GM18519 (cell line): ENCODE data around the gene LMNTD2.
"Not testable (repeated sequence)": the region's sequence is repeated elsewhere in the genome, so short reads cannot be mapped to it uniquely, and the experiment has no call there.

ENCODE experiments used
- ATAC-seq: cut with Tn5 transposase; IDR thresholded peaks from one replicate; pipeline ENCODE4 v1.9.1; 2021; ENCODE audit warnings: mild to moderate bottlenecking, moderate library complexity; ENCODE audit not compliant: unreplicated experiment, low FRiP score

Gene LMNTD2

GRCh38 chr11:516918-517685, 43.4 kb downstream of the LMNTD2 start:
- not testable (repeated sequence) for ATAC-seq

- ATAC-seq = no peak
These were observed 44.1 kb downstream of the LMNTD2 start for GRCh38 chr11:516400-516799.

- ATAC-seq = no peak
These were observed 45.4 kb downstream of the LMNTD2 start for GRCh38 chr11:515131-515530.

GRCh38 chr11:514606-515005, 45.9 kb downstream of the LMNTD2 start:
- no peak for ATAC-seq

GRCh38 chr11:512761-513595, 47.6 kb downstream of the LMNTD2 start:
- no peak for ATAC-seq

GRCh38 chr11:508956-509355, 51.6 kb downstream of the LMNTD2 start:
- ATAC-seq = no peak

GRCh38 chr11:507727-508515, 52.6 kb downstream of the LMNTD2 start:
- no peak for ATAC-seq

- peak; percentile 36 for ATAC-seq
These were observed 53.4 kb downstream of the LMNTD2 start, which contains the start of gene RNH1 for GRCh38 chr11:506995-507726. RNH1 (minus strand) TSS chr11:507242; CDS start chr11:502162, 5,080 bp downstream.

- ATAC-seq = peak; percentile 50
These were observed 54.1 kb downstream of the LMNTD2 start for GRCh38 chr11:506238-506994.

GRCh38 chr11:504994-505344, 55.6 kb downstream of the LMNTD2 start:
- no peak for ATAC-seq
